ENCODE measurements around the gene GAREM1.

Gene GAREM1

GRCh38 chr18:32271672-32272208 lies 198.9 kb downstream of the GAREM1 start:
- no peaks in the 10 kb centered on the region for H3K27me3 ChIP-seq (ENCODE audit: low read depth, low read length)
- peaks cover 0 to 5% of the 10 kb centered on the region in 2 donors for H3K4me1 ChIP-seq (ENCODE audit: control insufficient read depth in 1 of 2, insufficient read depth in 2 of 2, low read length in 2 of 2)
- H3K27ac ChIP-seq (ENCODE audit: low read length), result no peak overlapping the region
- H3K4me3 ChIP-seq (ENCODE audit: low read depth in 1 of 2, low read length in 2 of 2), result no peak overlapping the region
- peaks cover 21 to 24% of the 10 kb centered on the region in 2 donors for H3K36me3 ChIP-seq (ENCODE audit: control insufficient read depth in 1 of 2, insufficient read depth in 2 of 2, low read length in 2 of 2)
- H3K9me3 ChIP-seq (ENCODE audit: control insufficient read depth in 1 of 2, low read length in 2 of 2), result no peaks in the 10 kb centered on the region

GRCh38 chr18:32270341-32270740 lies 200.3 kb downstream of the GAREM1 start:
- Histone ChIP-seq H3K27me3 (ENCODE audit: low read depth, low read length) (no peaks in the 10 kb centered on the region), H3K36me3 (ENCODE audit: control insufficient read depth in 1 of 2, insufficient read depth in 2 of 2, low read length in 2 of 2) (peaks cover 21 to 24% of the 10 kb centered on the region in 2 donors), H3K4me1 (ENCODE audit: control insufficient read depth in 1 of 2, insufficient read depth in 2 of 2, low read length in 2 of 2) (peaks cover 0 to 5% of the 10 kb centered on the region in 2 donors), H3K27ac (ENCODE audit: low read length) (no peak overlapping the region), H3K4me3 (ENCODE audit: low read depth in 1 of 2, low read length in 2 of 2) (no peak overlapping the region), H3K9me3 (ENCODE audit: control insufficient read depth in 1 of 2, low read length in 2 of 2) (no peaks in the 10 kb centered on the region)

- no peaks in the 10 kb centered on the region for H3K27me3 ChIP-seq (ENCODE audit: low read depth, low read length)
- H3K27ac ChIP-seq (ENCODE audit: low read length), result no peak overlapping the region
- H3K9me3 ChIP-seq (ENCODE audit: control insufficient read depth in 1 of 2, low read length in 2 of 2), result no peaks in the 10 kb centered on the region
- peaks cover 21 to 24% of the 10 kb centered on the region in 2 donors for H3K36me3 ChIP-seq (ENCODE audit: control insufficient read depth in 1 of 2, insufficient read depth in 2 of 2, low read length in 2 of 2)
- peaks cover 0 to 5% of the 10 kb centered on the region in 2 donors for H3K4me1 ChIP-seq (ENCODE audit: control insufficient read depth in 1 of 2, insufficient read depth in 2 of 2, low read length in 2 of 2)
- no peak overlapping the region for H3K4me3 ChIP-seq (ENCODE audit: low read depth in 1 of 2, low read length in 2 of 2)
Measured at GRCh38 chr18:32267463-32267862, 203.2 kb downstream of the GAREM1 start.

- H3K27me3 ChIP-seq (ENCODE audit: low read depth, low read length), result no peaks in the 10 kb centered on the region
- H3K4me1 ChIP-seq (ENCODE audit: control insufficient read depth in 1 of 2, insufficient read depth in 2 of 2, low read length in 2 of 2), result no peaks in the 10 kb centered on the region
- H3K36me3 ChIP-seq (ENCODE audit: control insufficient read depth in 1 of 2, insufficient read depth in 2 of 2, low read length in 2 of 2), result peaks cover 18 to 20% of the 10 kb centered on the region in 2 donors
- no peak overlapping the region for H3K4me3 ChIP-seq (ENCODE audit: low read depth in 1 of 2, low read length in 2 of 2)
- no peaks in the 10 kb centered on the region for H3K9me3 ChIP-seq (ENCODE audit: control insufficient read depth in 1 of 2, low read length in 2 of 2)
- H3K27ac ChIP-seq (ENCODE audit: low read length), result no peak overlapping the region
Measured at GRCh38 chr18:32264401-32264800, 206.3 kb downstream of the GAREM1 start.

- H3K27ac ChIP-seq (ENCODE audit: low read length), result no peak overlapping the region
- H3K27me3 ChIP-seq (ENCODE audit: low read depth, low read length), result no peaks in the 10 kb centered on the region
- H3K36me3 ChIP-seq (ENCODE audit: control insufficient read depth in 1 of 2, insufficient read depth in 2 of 2, low read length in 2 of 2), result no peaks in the 10 kb centered on the region
- H3K4me3 ChIP-seq (ENCODE audit: low read depth in 1 of 2, low read length in 2 of 2), result no peak overlapping the region
- no peaks in the 10 kb centered on the region for H3K4me1 ChIP-seq (ENCODE audit: control insufficient read depth in 1 of 2, insufficient read depth in 2 of 2, low read length in 2 of 2)
- H3K9me3 ChIP-seq (ENCODE audit: control insufficient read depth in 1 of 2, low read length in 2 of 2), result no peaks in the 10 kb centered on the region
Measured at GRCh38 chr18:32262092-32262491, 208.6 kb downstream of the GAREM1 start.

GRCh38 chr18:32261003-32261402 lies 209.7 kb downstream of the GAREM1 start:
- H3K4me1 ChIP-seq (ENCODE audit: control insufficient read depth in 1 of 2, insufficient read depth in 2 of 2, low read length in 2 of 2), result no peaks in the 10 kb centered on the region
- no peaks in the 10 kb centered on the region for H3K36me3 ChIP-seq (ENCODE audit: control insufficient read depth in 1 of 2, insufficient read depth in 2 of 2, low read length in 2 of 2)
- H3K4me3 ChIP-seq (ENCODE audit: low read depth in 1 of 2, low read length in 2 of 2), result no peak overlapping the region
- H3K27me3 ChIP-seq (ENCODE audit: low read depth, low read length), result no peaks in the 10 kb centered on the region
- no peaks in the 10 kb centered on the region for H3K9me3 ChIP-seq (ENCODE audit: control insufficient read depth in 1 of 2, low read length in 2 of 2)
- H3K27ac ChIP-seq (ENCODE audit: low read length), result no peak overlapping the region

- Histone ChIP-seq H3K27ac (ENCODE audit: low read length) (no peak overlapping the region), H3K27me3 (ENCODE audit: low read depth, low read length) (no peaks in the 10 kb centered on the region), H3K4me3 (ENCODE audit: low read depth in 1 of 2, low read length in 2 of 2) (no peak overlapping the region), H3K9me3 (ENCODE audit: control insufficient read depth in 1 of 2, low read length in 2 of 2) (no peaks in the 10 kb centered on the region), H3K36me3 (ENCODE audit: control insufficient read depth in 1 of 2, insufficient read depth in 2 of 2, low read length in 2 of 2) (no peaks in the 10 kb centered on the region), H3K4me1 (ENCODE audit: control insufficient read depth in 1 of 2, insufficient read depth in 2 of 2, low read length in 2 of 2) (no peaks in the 10 kb centered on the region)
Measured at GRCh38 chr18:32259553-32259952, 211.1 kb downstream of the GAREM1 start.

- Histone ChIP-seq H3K9me3 (ENCODE audit: control insufficient read depth in 1 of 2, low read length in 2 of 2) (no peaks in the 10 kb centered on the region), H3K4me3 (ENCODE audit: low read depth in 1 of 2, low read length in 2 of 2) (no peak overlapping the region), H3K27ac (ENCODE audit: low read length) (no peak overlapping the region), H3K27me3 (ENCODE audit: low read depth, low read length) (no peaks in the 10 kb centered on the region), H3K4me1 (ENCODE audit: control insufficient read depth in 1 of 2, insufficient read depth in 2 of 2, low read length in 2 of 2) (no peaks in the 10 kb centered on the region), H3K36me3 (ENCODE audit: control insufficient read depth in 1 of 2, insufficient read depth in 2 of 2, low read length in 2 of 2) (no peaks in the 10 kb centered on the region)
Measured at GRCh38 chr18:32258558-32259204, 212.0 kb downstream of the GAREM1 start.

- Histone ChIP-seq H3K36me3 (ENCODE audit: control insufficient read depth in 1 of 2, insufficient read depth in 2 of 2, low read length in 2 of 2) (no peaks in the 10 kb centered on the region), H3K27ac (ENCODE audit: low read length) (no peak overlapping the region), H3K4me3 (ENCODE audit: low read depth in 1 of 2, low read length in 2 of 2) (no peak overlapping the region)
Measured at GRCh38 chr18:32258148-32258547, 212.5 kb downstream of the GAREM1 start.

GRCh38 chr18:32257084-32257785 lies 213.4 kb downstream of the GAREM1 start:
- no peaks in the 10 kb centered on the region for H3K36me3 ChIP-seq (ENCODE audit: control insufficient read depth in 1 of 2, insufficient read depth in 2 of 2, low read length in 2 of 2)
- no peak overlapping the region for H3K4me3 ChIP-seq (ENCODE audit: low read depth in 1 of 2, low read length in 2 of 2)
- H3K27me3 ChIP-seq (ENCODE audit: low read depth, low read length), result no peaks in the 10 kb centered on the region
- no peaks in the 10 kb centered on the region for H3K9me3 ChIP-seq (ENCODE audit: control insufficient read depth in 1 of 2, low read length in 2 of 2)
- no peaks in the 10 kb centered on the region for H3K4me1 ChIP-seq (ENCODE audit: control insufficient read depth in 1 of 2, insufficient read depth in 2 of 2, low read length in 2 of 2)
- no peak overlapping the region for H3K27ac ChIP-seq (ENCODE audit: low read length)

More at GRCh38 chr18:32258148-32258547, 212.5 kb downstream of the GAREM1 start:
- no peaks in the 10 kb centered on the region for H3K9me3 ChIP-seq (ENCODE audit: control insufficient read depth in 1 of 2, low read length in 2 of 2)
- no peaks in the 10 kb centered on the region for H3K4me1 ChIP-seq (ENCODE audit: control insufficient read depth in 1 of 2, insufficient read depth in 2 of 2, low read length in 2 of 2)
- no peaks in the 10 kb centered on the region for H3K27me3 ChIP-seq (ENCODE audit: low read depth, low read length)

- no peaks in the 10 kb centered on the region for H3K27me3 ChIP-seq (ENCODE audit: low read depth, low read length)
Measured at GRCh38 chr18:32255570-32255969, 215.1 kb downstream of the GAREM1 start.

More at GRCh38 chr18:32255570-32255969, 215.1 kb downstream of the GAREM1 start:
- Histone ChIP-seq H3K4me1 (ENCODE audit: control insufficient read depth in 1 of 2, insufficient read depth in 2 of 2, low read length in 2 of 2) (no peaks in the 10 kb centered on the region), H3K4me3 (ENCODE audit: low read depth in 1 of 2, low read length in 2 of 2) (no peak overlapping the region), H3K27ac (ENCODE audit: low read length) (no peak overlapping the region), H3K36me3 (ENCODE audit: control insufficient read depth in 1 of 2, insufficient read depth in 2 of 2, low read length in 2 of 2) (no peaks in the 10 kb centered on the region), H3K9me3 (ENCODE audit: control insufficient read depth in 1 of 2, low read length in 2 of 2) (no peaks in the 10 kb centered on the region)

Measured in muscle layer of duodenum (tissue), 2 donors.